MM.1S (cell line): ENCODE data around the gene LOXHD1.

ENCODE experiments used
- DNase-seq: peaks from one replicate; pipeline ENCODE4 v3.0.0-alpha.2; 2015
- H2AFZ ChIP-seq: fragments of 300-600 bp; sonication (generic); 2 replicates; pipeline ENCODE4 v1.6.0; 2016; ENCODE audit warnings: antibody characterized with exemption, low read length
- H3F3A ChIP-seq: fragments of 300-600 bp; sonication (generic); 2 replicates; pipeline ENCODE4 v1.6.1; 2016; ENCODE audit warnings: mild to moderate bottlenecking, antibody characterized with exemption, low read length, moderate library complexity, mixed read lengths; ENCODE audit not compliant: insufficient read depth
- H3K27ac ChIP-seq: fragments of 300-600 bp; sonication (generic); 2 replicates; pipeline ENCODE4 v1.5.1; 2016; ENCODE audit warnings: mild to moderate bottlenecking, low read length
- H3K27me3 ChIP-seq: fragments of 300-600 bp; sonication (generic); replicated peaks from 2 replicates; pipeline ENCODE4 v1.6.0; 2016; ENCODE audit warnings: low read length; ENCODE audit not compliant: insufficient read depth
- H3K36me3 ChIP-seq: fragments of 300-600 bp; sonication (generic); replicated peaks from 2 replicates; pipeline ENCODE4 v1.6.1; 2016; ENCODE audit warnings: mild to moderate bottlenecking, low read length, mixed read lengths; ENCODE audit not compliant: insufficient read depth
- H3K4me1 ChIP-seq: fragments of 300-600 bp; sonication (generic); 2 replicates; pipeline ENCODE4 v1.6.1; 2016; ENCODE audit warnings: low read length, mixed read lengths
- H3K4me2 ChIP-seq: fragments of 300-600 bp; sonication (generic); 2 replicates; pipeline ENCODE4 v1.6.0; 2016; ENCODE audit warnings: low read depth, low read length
- H3K4me3 ChIP-seq: fragments of 300-600 bp; sonication (generic); 2 replicates; pipeline ENCODE4 v1.5.1; 2016; ENCODE audit warnings: low read length, mixed read lengths
- H3K79me2 ChIP-seq: fragments of 300-600 bp; sonication (generic); 2 replicates; pipeline ENCODE4 v1.6.1; 2016; ENCODE audit warnings: mixed run types, low read length, mixed read lengths
- H3K9ac ChIP-seq: fragments of 300-600 bp; sonication (generic); 2 replicates; pipeline ENCODE4 v1.6.1; 2016; ENCODE audit warnings: low read length, mixed read lengths
- H3K9me2 ChIP-seq: fragments of 300-600 bp; sonication (generic); replicated peaks from 2 replicates; pipeline ENCODE4 v1.6.1; 2016; ENCODE audit warnings: mild to moderate bottlenecking, low read length, mixed read lengths; ENCODE audit not compliant: insufficient read depth
- H3K9me3 ChIP-seq: fragments of 300-600 bp; sonication (generic); replicated peaks from 2 replicates; pipeline ENCODE4 v1.6.1; 2016; ENCODE audit warnings: mild to moderate bottlenecking, low read length, mixed read lengths; ENCODE audit not compliant: insufficient read depth
- H4K20me1 ChIP-seq: fragments of 300-600 bp; sonication (generic); 2 replicates; pipeline ENCODE4 v1.6.1; 2016; ENCODE audit warnings: mild to moderate bottlenecking, low read length, moderate library complexity, mixed read lengths; ENCODE audit not compliant: insufficient read depth
- CTCF ChIP-seq: fragments of 300-600 bp; sonication (generic); IDR thresholded peaks from 2 replicates; pipeline ENCODE4 v1.5.1; 2016; ENCODE audit warnings: antibody characterized with exemption, low read length, mixed read lengths
- EZH2 ChIP-seq: fragments of 300-600 bp; sonication (generic); optimal IDR thresholded peaks from 2 replicates; pipeline ENCODE3; 2017; ENCODE audit warnings: low read depth, mild to moderate bottlenecking, antibody characterized with exemption, low read length, mixed read lengths
- EZH2phosphoT487 ChIP-seq: fragments of 300-600 bp; sonication (generic); IDR thresholded peaks from 2 replicates; pipeline ENCODE4 v1.6.1; 2018; ENCODE audit warnings: antibody characterized with exemption, low read length

LOXHD1 gene

GRCh38 chr18:46449033-46449432 is 208.0 kb downstream of the LOXHD1 start:
- no peak overlapping the region for H3K4me2 ChIP-seq
- no peak overlapping the region for H3K9ac ChIP-seq
- no peak for TF ChIP-seq EZH2phosphoT487
- no peak for TF ChIP-seq EZH2
- no peak for TF ChIP-seq CTCF

GRCh38 chr18:46448347-46448746 is 208.7 kb downstream of the LOXHD1 start:
- Histone ChIP-seq H3K27ac (no peak overlapping the region), H2AFZ (no peak overlapping the region), H3K4me3 (no peak overlapping the region), H4K20me1 (no peaks in the 10 kb centered on the region), H3K9me2 (no peaks in the 10 kb centered on the region), H3K4me2 (no peak overlapping the region), H3K4me1 (peaks cover 5% of the 10 kb centered on the region; the same call in 1 of the 2 replicates), H3K9me3 (no peaks in the 10 kb centered on the region), H3K79me2 (no peaks in the 10 kb centered on the region), H3F3A (no peaks in the 10 kb centered on the region), H3K27me3 (no peaks in the 10 kb centered on the region), H3K36me3 (no peaks in the 10 kb centered on the region), H3K9ac (no peak overlapping the region)
- TF ChIP-seq EZH2phosphoT487 (no peak), CTCF (no peak), EZH2 (no peak)
- DNase-seq: no peak

More at GRCh38 chr18:46449033-46449432, 208.0 kb downstream of the LOXHD1 start:
- Histone ChIP-seq H3F3A (no peaks in the 10 kb centered on the region), H3K4me1 (peaks cover 5% of the 10 kb centered on the region; the same call in 1 of the 2 replicates), H3K36me3 (no peaks in the 10 kb centered on the region), H3K9me3 (no peaks in the 10 kb centered on the region), H3K79me2 (no peaks in the 10 kb centered on the region), H3K27me3 (no peaks in the 10 kb centered on the region), H4K20me1 (no peaks in the 10 kb centered on the region), H3K4me3 (no peak overlapping the region), H3K27ac (no peak overlapping the region), H3K9me2 (no peaks in the 10 kb centered on the region), H2AFZ (no peak overlapping the region)
- no peak for DNase-seq

GRCh38 chr18:46447792-46448191 is 209.2 kb downstream of the LOXHD1 start:
- Histone ChIP-seq H4K20me1 (no peaks in the 10 kb centered on the region), H3K27ac (no peak overlapping the region), H3K4me3 (no peak overlapping the region), H3K9me3 (no peaks in the 10 kb centered on the region), H3K9ac (no peak overlapping the region), H3K9me2 (no peaks in the 10 kb centered on the region), H3K4me2 (no peak overlapping the region), H3K27me3 (no peaks in the 10 kb centered on the region), H2AFZ (no peak overlapping the region), H3K36me3 (no peaks in the 10 kb centered on the region), H3K79me2 (no peaks in the 10 kb centered on the region), H3F3A (no peaks in the 10 kb centered on the region), H3K4me1 (peaks cover 5% of the 10 kb centered on the region; the same call in 1 of the 2 replicates)
- no peak for DNase-seq
- TF ChIP-seq EZH2phosphoT487 (no peak), CTCF (no peak), EZH2 (no peak)
